HG02798 (cell line): Measurements from ENCODE around the gene CDHR4.
"Not testable (repeated sequence)": the region's sequence is repeated elsewhere in the genome, so short reads cannot be mapped to it uniquely, and the experiment has no call there.

Experiments
- ATAC-seq: cut with Tn5 transposase; IDR thresholded peaks from one replicate; pipeline ENCODE4 v1.9.1; 2021; ENCODE audit warnings: mild to moderate bottlenecking; ENCODE audit not compliant: unreplicated experiment, poor library complexity

The CDHR4 gene

GRCh38 chr3:49782277-49782676 lies 17.4 kb downstream of the CDHR4 start:
- not testable (repeated sequence) for ATAC-seq

DNA sequence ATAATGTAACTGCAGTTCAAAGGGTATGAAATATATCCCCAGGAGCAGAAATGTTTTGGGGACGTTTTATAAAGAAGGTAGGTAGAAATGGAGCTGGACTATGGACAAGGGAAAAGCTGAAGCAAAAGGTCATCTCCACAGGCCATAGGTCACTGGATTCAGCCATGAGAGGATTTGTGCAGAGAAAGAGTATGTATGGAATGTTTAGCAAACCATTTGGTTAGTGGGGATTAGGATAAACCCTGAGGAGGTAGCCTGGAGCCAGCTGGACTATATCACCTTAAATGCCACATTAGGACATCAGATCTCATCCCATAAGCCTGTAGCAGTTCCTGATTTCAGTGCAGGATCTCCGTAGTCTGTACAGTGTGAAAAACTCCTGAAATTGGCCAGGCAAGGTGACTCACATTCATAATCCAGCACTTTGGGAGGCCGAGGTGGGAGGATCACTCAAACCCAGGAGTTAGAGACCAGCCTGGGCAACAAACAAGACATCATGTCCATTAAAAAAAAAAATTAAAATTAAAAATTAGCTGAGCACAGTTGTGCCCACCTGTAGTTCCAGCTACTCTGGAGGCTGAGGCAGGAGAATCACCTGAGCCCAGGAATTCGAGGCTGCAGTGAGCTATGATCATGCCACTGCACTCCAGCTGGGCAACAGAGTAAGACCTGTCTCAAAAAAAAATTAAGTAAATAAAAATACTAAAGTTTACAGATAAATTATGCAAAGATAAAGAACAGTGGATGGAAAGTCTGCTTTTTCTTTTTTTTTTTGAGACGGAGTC lies 18.1 kb downstream of the CDHR4 start:
- ATAC-seq: no peak

DNA sequence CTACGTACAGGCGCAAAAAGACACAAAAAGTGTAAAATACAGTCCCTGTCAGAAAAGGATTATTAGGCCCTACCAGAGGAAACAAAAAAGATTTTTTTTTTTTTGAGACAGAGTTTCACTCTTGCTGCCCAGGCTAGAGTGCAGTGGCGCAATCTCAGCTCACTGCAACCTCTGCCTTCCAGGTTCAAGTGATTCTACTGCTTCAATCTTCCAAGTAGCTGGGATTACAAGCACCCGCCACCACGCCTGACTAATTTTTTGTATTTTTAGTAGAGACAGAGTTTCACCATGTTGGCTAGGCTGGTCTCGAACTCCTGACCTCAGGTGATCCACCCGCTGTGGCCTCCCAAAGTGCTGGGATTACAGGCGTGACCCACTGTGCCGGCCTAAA lies 18.7 kb downstream of the CDHR4 start:
- not testable (repeated sequence) for ATAC-seq

- no peak for ATAC-seq
Observed at GRCh38 chr3:49780080-49780974, 19.3 kb downstream of the CDHR4 start.

- ATAC-seq: no peak
Observed at GRCh38 chr3:49779358-49780079, 20.2 kb downstream of the CDHR4 start.

- ATAC-seq: not testable (repeated sequence)
Observed at GRCh38 chr3:49776101-49776500, 23.6 kb downstream of the CDHR4 start.

GRCh38 chr3:49775538-49775937 lies 24.1 kb downstream of the CDHR4 start:
- no peak for ATAC-seq

GRCh38 chr3:49772703-49773102 lies 27.0 kb downstream of the CDHR4 start:
- no peak for ATAC-seq

- no peak for ATAC-seq
Observed at GRCh38 chr3:49771340-49771938, 28.2 kb downstream of the CDHR4 start.

GRCh38 chr3:49769926-49770325 lies 29.7 kb downstream of the CDHR4 start:
- no peak for ATAC-seq

GRCh38 chr3:49769286-49769915 lies 30.3 kb downstream of the CDHR4 start:
- no peak for ATAC-seq

DNA sequence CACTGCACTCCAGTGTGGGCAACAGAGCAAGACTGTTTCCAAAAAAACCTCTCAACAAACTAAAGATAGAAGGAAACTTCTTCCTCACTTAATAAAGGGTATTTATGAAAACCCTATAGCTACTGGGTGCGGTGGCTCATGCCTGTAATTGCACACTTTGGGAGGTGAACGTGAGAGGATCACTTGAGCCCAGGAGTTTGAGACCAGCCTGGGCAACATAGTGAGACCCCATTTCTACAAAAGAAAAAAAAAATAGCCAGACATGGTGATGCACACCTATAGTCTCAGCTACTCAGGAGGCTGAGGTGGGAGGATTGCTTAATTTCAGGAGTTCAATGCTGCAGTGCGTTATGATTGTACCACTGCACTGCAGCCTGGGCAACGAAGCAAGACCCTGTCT lies 35.7 kb downstream of the CDHR4 start:
- ATAC-seq: no peak

GRCh38 chr3:49761661-49762060 lies 38.0 kb downstream of the CDHR4 start:
- no peak for ATAC-seq

DNA sequence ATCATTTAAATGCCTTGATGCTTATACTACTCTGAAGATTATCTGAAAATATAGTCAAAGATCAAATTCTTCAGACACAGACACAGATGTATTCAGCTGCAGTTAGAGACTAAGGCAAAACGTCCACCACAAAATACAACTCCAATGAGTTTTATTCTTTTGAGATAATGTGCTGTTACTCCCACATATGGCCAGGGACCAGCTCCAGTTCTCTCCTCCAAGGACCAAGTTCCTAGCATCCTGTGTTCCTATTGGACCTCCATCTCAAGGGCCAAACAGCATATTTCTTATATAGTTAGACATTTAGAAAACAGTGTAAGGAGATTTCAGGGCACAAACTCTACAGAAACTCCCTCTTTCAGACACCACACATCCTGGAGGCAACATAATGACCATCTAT lies 40.4 kb downstream of the CDHR4 start:
- no peak for ATAC-seq

DNA sequence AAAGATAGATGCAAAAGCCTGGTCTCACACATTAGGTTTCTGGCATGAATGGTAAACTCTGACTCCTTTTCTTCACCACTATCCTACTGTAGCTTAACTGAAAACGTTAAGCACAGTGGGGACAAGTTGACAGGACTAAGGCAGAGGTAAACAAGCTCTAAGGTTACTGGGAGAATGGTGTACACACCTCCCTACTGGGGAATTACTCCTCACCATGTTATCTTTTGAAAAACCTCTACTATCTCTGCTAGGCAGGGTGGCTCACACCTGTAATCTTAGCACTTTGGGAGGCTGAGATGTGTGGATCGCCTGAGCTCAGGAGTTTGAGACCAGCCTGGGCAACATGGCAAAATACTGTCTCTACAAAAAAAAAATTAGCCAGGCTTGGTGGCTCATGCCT lies 42.5 kb downstream of the CDHR4 start:
- ATAC-seq: no peak

- no peak for ATAC-seq
Observed at GRCh38 chr3:49756036-49756435, 43.6 kb downstream of the CDHR4 start.

- ATAC-seq: no peak
Observed at GRCh38 chr3:49754536-49754935, 45.1 kb downstream of the CDHR4 start.

DNA sequence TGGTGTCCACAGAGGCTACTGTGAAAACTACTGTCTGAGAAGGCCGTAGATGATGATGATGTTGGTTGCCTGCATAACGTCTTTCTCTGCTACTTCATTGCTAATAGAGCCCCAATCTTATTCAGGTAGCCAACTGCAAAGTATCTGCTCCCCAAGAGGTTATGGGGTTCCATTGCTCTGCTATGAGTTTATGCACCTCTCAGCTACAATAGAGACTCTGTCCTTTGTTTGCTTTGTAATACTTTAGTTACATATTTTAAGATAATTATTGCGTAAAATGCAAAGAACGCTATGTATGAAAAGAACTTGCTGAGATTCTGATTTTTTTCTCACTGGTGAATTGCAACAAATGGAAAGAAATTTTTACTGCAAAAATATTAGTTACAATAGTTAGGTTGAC lies 48.2 kb downstream of the CDHR4 start:
- no peak for ATAC-seq

GRCh38 chr3:49750056-49750455 lies 49.6 kb downstream of the CDHR4 start:
- no peak for ATAC-seq

DNA sequence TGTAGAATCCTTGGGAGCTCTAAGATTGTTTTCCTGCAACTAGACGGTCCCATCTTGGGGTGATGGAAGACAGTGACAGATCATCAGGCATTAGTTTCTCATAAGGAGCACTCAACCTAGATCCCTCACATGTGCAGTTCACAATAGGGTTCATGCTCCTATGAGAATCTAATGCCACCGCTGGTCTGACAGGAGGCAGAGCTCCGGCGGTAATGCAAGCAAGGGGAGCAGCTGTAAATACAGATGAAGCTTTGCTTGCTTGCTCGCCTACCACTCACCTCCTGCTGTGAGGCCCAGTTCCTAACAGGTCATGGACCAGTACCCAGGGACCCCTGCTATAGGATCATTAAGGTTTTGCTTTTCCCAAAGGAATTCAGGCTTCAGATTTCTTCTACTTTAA lies 50.8 kb downstream of the CDHR4 start:
- not testable (repeated sequence) for ATAC-seq
